GM12878 (cell line): ENCODE results near the gene WNK2. TPM values are rescaled to one million over a fixed set of nuclear protein-coding genes. Genes with fewer than 3 reads are reported as not detected.

Experiments
- ATAC-seq: fragments of 200-7000 bp; cut with Tn5 transposase; 3 replicates; pipeline ENCODE4 v1.9.1; 2020; ENCODE audit warnings: mild to moderate bottlenecking, moderate library complexity
- BruUV-seq: library from RNA; stranded (reverse); fragments of 400-500 nt; replicated peaks from 2 replicates; lab custom pipeline; 2021; lab: Mats Ljungman, UMichigan
- CTCF ChIA-PET: fragments of 300-600 bp; sonication (Branson Sonifier 250); formaldehyde crosslinking; extraction: SDS; loops from one replicate; lab custom pipeline; 2021; ENCODE audit warnings: inconsistent platforms; lab: Yijun Ruan, JAX
- POLR2A ChIA-PET: fragments of 350-600 bp; formaldehyde crosslinking; extraction: SDS; loops from one replicate; lab custom pipeline; 2021; ENCODE audit warnings: inconsistent platforms; lab: Charles Lee
- RAD21 ChIA-PET: fragments of 300-600 bp; sonication (Branson Sonifier 250); formaldehyde crosslinking; loops from one replicate; lab custom pipeline; 2023; ENCODE audit warnings: antibody characterized with exemption; ENCODE audit not compliant: unreplicated experiment; lab: Charles Lee
- SMC1A ChIA-PET: fragments of 300-600 bp; sonication (Branson Sonifier 250); formaldehyde crosslinking; loops from one replicate; lab custom pipeline; 2023; ENCODE audit not compliant: unreplicated experiment, uncharacterized antibody; lab: Charles Lee
- DNase-seq: peaks from one replicate; pipeline ENCODE4 v3.0.0-alpha.2; 2011; ENCODE audit warnings: low read depth, low spot score
- FAIRE-seq: peaks from 3 replicates; lab custom pipeline; 2011; peaks lifted over from hg19 to GRCh38; lab: Jason Lieb, UNC
- H2AFZ ChIP-seq: 2 replicates; pipeline ENCODE4 v1.6.0; 2011; ENCODE audit warnings: low read depth, low read length, control low read depth; ENCODE audit not compliant: control insufficient read depth
- H3K27ac ChIP-seq: 2 replicates; pipeline ENCODE4 v1.5.1; 2011; ENCODE audit warnings: control low read depth; ENCODE audit not compliant: control insufficient read depth, insufficient read depth
- H3K27me3 ChIP-seq, 2 experiments: replicated peaks in 1 of 2; 2 replicates each; pipeline versions ENCODE4 v1.6.0 to v1.6.1; 2011; ENCODE audit warnings: low read length in 1 of 2; ENCODE audit not compliant: control insufficient read depth in 2 of 2, insufficient read depth in 2 of 2
- H3K36me3 ChIP-seq, 2 experiments: 2 replicates each; pipeline ENCODE4 v1.5.1; 2011; ENCODE audit warnings: low read length in 1 of 2; ENCODE audit not compliant: control insufficient read depth in 2 of 2, insufficient read depth in 2 of 2
- H3K4me1 ChIP-seq: 2 replicates; pipeline ENCODE4 v1.6.1; 2011; ENCODE audit warnings: mild to moderate bottlenecking, low read length, moderate library complexity, mixed read lengths; ENCODE audit not compliant: control insufficient read depth, insufficient read depth
- H3K4me2 ChIP-seq: 2 replicates; pipeline ENCODE4 v1.6.0; 2011; ENCODE audit warnings: control low read depth; ENCODE audit not compliant: control insufficient read depth, insufficient read depth
- H3K4me3 ChIP-seq: fragments of 200-600 bp; sonication (generic); 2 replicates; pipeline ENCODE4 v1.5.1; 2016
- H3K79me2 ChIP-seq: 2 replicates; pipeline ENCODE4 v1.6.0; 2011; ENCODE audit warnings: low read length; ENCODE audit not compliant: control insufficient read depth, insufficient read depth
- H3K9ac ChIP-seq: 2 replicates; pipeline ENCODE4 v1.8.0; 2011; ENCODE audit warnings: low read length, control low read depth, mixed read lengths; ENCODE audit not compliant: control insufficient read depth, insufficient read depth
- H3K9me3 ChIP-seq: replicated peaks from 3 replicates; pipeline ENCODE4 v1.5.1; 2011; ENCODE audit warnings: mild to moderate bottlenecking, low read length; ENCODE audit not compliant: control insufficient read depth, insufficient read depth
- H4K20me1 ChIP-seq: 2 replicates; pipeline ENCODE4 v1.6.0; 2011; ENCODE audit not compliant: control insufficient read depth, insufficient read depth
- FOS ChIP-seq: IDR thresholded peaks from 3 replicates; pipeline ENCODE4 v1.6.1; 2011; ENCODE audit warnings: borderline replicate concordance; ENCODE audit not compliant: insufficient read length; ENCODE audit errors: extremely low read depth
- SRF ChIP-seq, 2 experiments: IDR thresholded peaks; 2 replicates each; pipeline ENCODE4 v1.6.1; 2011; ENCODE audit warnings: low read depth in 2 of 2, low read length in 2 of 2, mild to moderate bottlenecking in 1 of 2, moderate library complexity in 1 of 2
- ZNF217 ChIP-seq: fragments of 450-650 bp; IDR thresholded peaks from 2 replicates; pipeline ENCODE4 v1.6.1; 2017; ENCODE audit warnings: antibody characterized with exemption, mild to moderate bottlenecking
- ZNF24 ChIP-seq: fragments of 450-650 bp; IDR thresholded peaks from 2 replicates; pipeline ENCODE4 v1.6.1; 2017; ENCODE audit warnings: antibody characterized with exemption, mild to moderate bottlenecking
- ZNF274 ChIP-seq: IDR thresholded peaks from one replicate; pipeline ENCODE4 v1.8.0; 2011; ENCODE audit not compliant: insufficient read length, insufficient read depth
- ZNF622 ChIP-seq: fragments of 450-650 bp; IDR thresholded peaks from 2 replicates; pipeline ENCODE4 v1.6.1; 2017; ENCODE audit warnings: mild to moderate bottlenecking, inconsistent platforms
- WGBS: methylation state at CpG from one replicate; pipeline ENCODE4 v1.1.6; 2016; ENCODE audit warnings: low lambda C conversion rate; ENCODE audit not compliant: insufficient replicate concordance, insufficient coverage; ENCODE audit errors: missing lambda C conversion rate; 5-methylcytosine and 5-hydroxymethylcytosine counted together
- in situ Hi-C: fragments of 300-500 bp; cut with MboI; formaldehyde crosslinking; loops from 9 replicates; pipeline ENCODE4 v1.14.3; 2018; ENCODE audit warnings: mixed read lengths
- intact Hi-C: fragments of 100-400 bp; cut with micrococcal nuclease; formaldehyde crosslinking; loops from one replicate; pipeline ENCODE4 v1.14.2; 2022; ENCODE audit not compliant: unreplicated experiment
- polyA plus RNA-seq, 11 experiments: library from polyadenylated mRNA; depleted of rRNA in 4 of 11; unstranded in 6 of 11; stranded (reverse) in 5 of 11; fragments of >200 nt; fragmentation: Nextera tagmentation in 4 of 11; fragmentation: Illumina TruSeq in 1 of 11; extraction: Ambion mirVana in 4 of 11; extraction: Trizol in 1 of 11; gene quantifications; 1 replicate in 1 of 11; 2 replicates in 10 of 11; pipeline versions ENCODE4 v1.2.1 to v1.2.3, GENCODE V29; 2011 to 2016; ENCODE audit warnings: inconsistent platforms in 2 of 11, missing spikeins in 2 of 11, low read depth in 1 of 11
- total RNA-seq, 4 experiments: library from RNA; depleted of rRNA in 3 of 4; stranded (reverse); fragments of >200 nt in 3 of 4; fragmentation: Illumina TruSeq in 1 of 4; extraction: Trizol in 1 of 4; gene quantifications; 2 replicates each; pipeline versions ENCODE4 v1.2.1 to v1.2.3, GENCODE V29; 2013 to 2021
- TF ChIP-seq, protein P1 (sequence below): IDR thresholded peaks from 2 replicates; pipeline ENCODE4 v1.6.1; 2011; ENCODE audit warnings: low read depth, low read length, improper control_type of control experiment, borderline replicate concordance
- TF ChIP-seq, protein P2 (sequence below): fragments of 450-650 bp; IDR thresholded peaks from 2 replicates; pipeline ENCODE4 v1.6.1; 2017; ENCODE audit warnings: antibody characterized with exemption, mild to moderate bottlenecking, moderate library complexity

Gene WNK2
- total and polyA plus RNA-seq, 10 of the 15 experiments (the other 5 are each of a cell fraction or from before 2014, with no cell fraction given) = 0.15 TPM; not detected in 9

DNA sequence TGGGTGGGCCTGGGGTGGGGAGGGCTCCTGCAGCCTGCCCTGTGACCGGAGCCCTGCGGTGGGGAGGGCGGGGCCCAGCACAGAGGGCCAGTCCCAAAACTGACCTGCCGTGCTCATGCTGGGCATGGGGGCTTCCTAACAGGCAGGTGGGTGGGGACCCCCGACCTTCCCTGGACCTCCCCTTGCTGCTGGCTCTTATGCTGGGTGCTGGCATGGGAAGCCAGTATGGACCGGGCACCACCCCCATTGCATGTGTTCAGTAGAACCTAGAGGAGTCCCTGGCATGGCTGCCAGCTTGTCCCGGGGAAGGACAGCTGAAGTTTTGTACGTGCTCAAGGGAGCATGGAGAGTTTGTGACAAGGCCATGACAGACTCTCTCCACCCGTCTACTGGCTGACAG lies 37.1 kb downstream of the WNK2 start:
- in situ Hi-C loops (no loop called here), intact Hi-C loops (no loop called here)
- Histone ChIP-seq H2AFZ (no peak overlapping the region), H3K79me2 (no peaks in the 10 kb centered on the region), H4K20me1 (no peaks in the 10 kb centered on the region), H3K27ac (no peak overlapping the region), H3K4me2 (no peak overlapping the region), H3K4me1 (no peaks in the 10 kb centered on the region), H3K4me3 (no peak overlapping the region), H3K27me3 (no peaks in the 10 kb centered on the region)
- 47% methylated on average over 9 of the region's 9 CpGs for WGBS
- POLR2A ChIA-PET = no interaction called here
- no peak for FAIRE-seq
- DNase-seq = no peak
- SMC1A ChIA-PET = no interaction called here
- CTCF ChIA-PET = no interaction called here
- ATAC-seq = no peak
- RAD21 ChIA-PET = no interaction called here
- no TSS peak for BruUV-seq
- TF ChIP-seq, protein P1, sequence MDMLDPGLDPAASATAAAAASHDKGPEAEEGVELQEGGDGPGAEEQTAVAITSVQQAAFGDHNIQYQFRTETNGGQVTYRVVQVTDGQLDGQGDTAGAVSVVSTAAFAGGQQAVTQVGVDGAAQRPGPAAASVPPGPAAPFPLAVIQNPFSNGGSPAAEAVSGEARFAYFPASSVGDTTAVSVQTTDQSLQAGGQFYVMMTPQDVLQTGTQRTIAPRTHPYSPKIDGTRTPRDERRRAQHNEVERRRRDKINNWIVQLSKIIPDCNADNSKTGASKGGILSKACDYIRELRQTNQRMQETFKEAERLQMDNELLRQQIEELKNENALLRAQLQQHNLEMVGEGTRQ = no peak
- no peak for TF ChIP-seq FOS
- no peak for TF ChIP-seq SRF (IDR thresholded peaks at IDR 0.05; ENCODE audit: low read depth in 2 of 2, low read length in 2 of 2)
- TF ChIP-seq ZNF217 = no peak
- no peak for TF ChIP-seq ZNF622
- TF ChIP-seq, protein P2, sequence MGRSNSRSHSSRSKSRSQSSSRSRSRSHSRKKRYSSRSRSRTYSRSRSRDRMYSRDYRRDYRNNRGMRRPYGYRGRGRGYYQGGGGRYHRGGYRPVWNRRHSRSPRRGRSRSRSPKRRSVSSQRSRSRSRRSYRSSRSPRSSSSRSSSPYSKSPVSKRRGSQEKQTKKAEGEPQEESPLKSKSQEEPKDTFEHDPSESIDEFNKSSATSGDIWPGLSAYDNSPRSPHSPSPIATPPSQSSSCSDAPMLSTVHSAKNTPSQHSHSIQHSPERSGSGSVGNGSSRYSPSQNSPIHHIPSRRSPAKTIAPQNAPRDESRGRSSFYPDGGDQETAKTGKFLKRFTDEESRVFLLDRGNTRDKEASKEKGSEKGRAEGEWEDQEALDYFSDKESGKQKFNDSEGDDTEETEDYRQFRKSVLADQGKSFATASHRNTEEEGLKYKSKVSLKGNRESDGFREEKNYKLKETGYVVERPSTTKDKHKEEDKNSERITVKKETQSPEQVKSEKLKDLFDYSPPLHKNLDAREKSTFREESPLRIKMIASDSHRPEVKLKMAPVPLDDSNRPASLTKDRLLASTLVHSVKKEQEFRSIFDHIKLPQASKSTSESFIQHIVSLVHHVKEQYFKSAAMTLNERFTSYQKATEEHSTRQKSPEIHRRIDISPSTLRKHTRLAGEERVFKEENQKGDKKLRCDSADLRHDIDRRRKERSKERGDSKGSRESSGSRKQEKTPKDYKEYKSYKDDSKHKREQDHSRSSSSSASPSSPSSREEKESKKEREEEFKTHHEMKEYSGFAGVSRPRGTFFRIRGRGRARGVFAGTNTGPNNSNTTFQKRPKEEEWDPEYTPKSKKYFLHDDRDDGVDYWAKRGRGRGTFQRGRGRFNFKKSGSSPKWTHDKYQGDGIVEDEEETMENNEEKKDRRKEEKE = no peak
- TF ChIP-seq ZNF274 = no peak
- TF ChIP-seq ZNF24 = no peak
- TF ChIP-seq, all 136 proteins: peak for 0
- Histone ChIP-seq H3K9me3 (no peaks in the 10 kb centered on the region; the same call in 2 of the 3 replicates), H3K9ac (no peak overlapping the region), H3K36me3 (no peaks in the 10 kb centered on the region)
